ENCODE measurements around the gene CNST. TPM values are rescaled to one million over a fixed set of nuclear protein-coding genes. Genes with fewer than 3 reads are reported as not detected.
"Not testable (repeated sequence)": the region's sequence is repeated elsewhere in the genome, so short reads cannot be mapped to it uniquely, and the experiment has no call there.

CNST gene
- polyA plus RNA-seq, 1 donor: 16.1 TPM

DNA sequence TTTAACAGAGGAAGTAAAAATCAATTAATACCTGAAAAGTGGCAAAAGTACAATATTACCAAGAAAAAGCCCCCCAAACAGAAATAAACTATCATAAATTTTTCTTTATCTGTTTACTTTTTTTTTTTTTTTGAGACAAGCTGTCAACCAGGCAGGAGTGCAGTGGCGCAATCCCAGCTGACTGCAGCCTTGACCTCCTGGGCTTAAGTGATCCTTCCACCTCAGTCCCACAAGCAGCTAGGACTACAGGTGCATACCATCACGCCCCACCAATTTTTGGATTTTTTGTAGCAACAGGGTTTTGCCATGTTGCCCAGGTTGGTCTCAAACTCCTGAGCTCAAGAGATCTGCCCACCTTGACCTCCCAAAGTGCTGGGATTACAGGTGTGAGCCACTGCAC, 8.2 kb upstream of the CNST start:
- no peak overlapping the region for H3K4me3 ChIP-seq (ENCODE audit: low read length)
- H3K27ac ChIP-seq (ENCODE audit: low read length): no peak overlapping the region
- H3K27me3 ChIP-seq (ENCODE audit: control insufficient read depth, insufficient read depth, low read length): no peaks in the 10 kb centered on the region
- WGBS (ENCODE audit: insufficient coverage, low lambda C conversion rate): no CpG with 5 or more reads among the region's 2 CpGs
- H3K4me1 ChIP-seq (ENCODE audit: control insufficient read depth, insufficient read depth, low read length): no peaks in the 10 kb centered on the region
- H3K9me3 ChIP-seq (ENCODE audit: control insufficient read depth, low read depth, low read length): no peaks in the 10 kb centered on the region
- peaks cover 53% of the 10 kb centered on the region for H3K36me3 ChIP-seq (ENCODE audit: control insufficient read depth, insufficient read depth, low read length)
- no peak for DNase-seq

DNA sequence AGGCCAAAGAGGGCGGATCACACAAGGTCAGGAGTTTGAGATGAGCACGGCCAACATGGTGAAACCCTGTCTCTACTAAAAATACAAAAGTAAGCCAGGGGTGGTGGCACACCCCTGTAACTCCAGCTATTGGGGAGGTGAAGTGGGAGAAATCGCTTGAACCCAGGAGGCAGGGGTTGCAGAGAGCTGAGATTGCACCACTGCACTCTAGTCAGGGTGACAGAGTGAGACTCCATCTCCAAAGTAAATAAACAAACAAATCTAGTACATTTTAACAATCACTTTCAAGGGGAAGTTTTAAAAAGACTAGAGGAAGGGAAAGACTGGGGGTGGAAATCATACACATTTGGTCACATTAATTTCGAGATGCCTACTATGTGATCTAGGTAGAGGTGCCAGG, 6.9 kb upstream of the CNST start:
- Histone ChIP-seq H3K36me3 (ENCODE audit: control insufficient read depth, insufficient read depth, low read length) (peaks cover 43% of the 10 kb centered on the region), H3K4me1 (ENCODE audit: control insufficient read depth, insufficient read depth, low read length) (no peaks in the 10 kb centered on the region), H3K9me3 (ENCODE audit: control insufficient read depth, low read depth, low read length) (no peaks in the 10 kb centered on the region), H3K4me3 (ENCODE audit: low read length) (no peak overlapping the region), H3K27me3 (ENCODE audit: control insufficient read depth, insufficient read depth, low read length) (no peaks in the 10 kb centered on the region), H3K27ac (ENCODE audit: low read length) (no peak overlapping the region)
- WGBS (ENCODE audit: insufficient coverage, low lambda C conversion rate): 100% methylated on average over 1 of the region's 4 CpGs
- no peak for DNase-seq

- WGBS (ENCODE audit: insufficient coverage, low lambda C conversion rate): no CpG with 5 or more reads among the region's 10 CpGs
- H3K27me3 ChIP-seq (ENCODE audit: control insufficient read depth, insufficient read depth, low read length); H3K4me3 ChIP-seq (ENCODE audit: low read length); H3K4me1 ChIP-seq (ENCODE audit: control insufficient read depth, insufficient read depth, low read length); H3K9me3 ChIP-seq (ENCODE audit: control insufficient read depth, low read depth, low read length); H3K27ac ChIP-seq (ENCODE audit: low read length); DNase-seq: not testable (repeated sequence)
- H3K36me3 ChIP-seq (ENCODE audit: control insufficient read depth, insufficient read depth, low read length): peaks cover 34% of the 10 kb centered on the region
Observed at GRCh38 chr1:246560833-246561232, 5.4 kb upstream of the CNST start.

GRCh38 chr1:246564839-246565750, 1.2 kb upstream of the CNST start:
- Histone ChIP-seq H3K4me1 (ENCODE audit: control insufficient read depth, insufficient read depth, low read length) (peaks cover 2% of the 10 kb centered on the region), H3K27me3 (ENCODE audit: control insufficient read depth, insufficient read depth, low read length) (no peaks in the 10 kb centered on the region), H3K36me3 (ENCODE audit: control insufficient read depth, insufficient read depth, low read length) (peaks cover 6% of the 10 kb centered on the region), H3K4me3 (ENCODE audit: low read length) (peak overlapping the region; percentile 88), H3K27ac (ENCODE audit: low read length) (peak overlapping the region; percentile 51), H3K9me3 (ENCODE audit: control insufficient read depth, low read depth, low read length) (no peaks in the 10 kb centered on the region)
- WGBS (ENCODE audit: insufficient coverage, low lambda C conversion rate): 37% methylated on average over 2 of the region's 33 CpGs
- DNase-seq: no peak

DNA sequence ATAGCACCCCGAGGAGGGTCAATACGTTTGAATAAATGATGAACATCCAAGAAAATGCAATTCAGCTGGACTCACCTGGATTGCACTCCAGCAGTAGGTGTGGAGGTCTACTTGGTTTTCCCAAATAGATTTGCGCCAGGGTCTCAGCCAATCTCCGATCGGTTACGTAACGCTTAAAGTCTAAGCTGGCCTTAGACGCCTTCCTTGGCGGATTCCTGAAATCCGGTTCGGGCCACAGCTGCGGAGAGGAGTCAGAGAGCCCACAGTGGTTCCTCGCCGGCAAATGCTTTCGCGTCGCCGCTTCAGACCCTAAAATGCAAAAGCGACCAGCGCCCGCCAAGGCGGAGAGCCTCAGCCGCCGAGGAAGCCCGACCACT, 517 bp upstream of the CNST start:
- WGBS (ENCODE audit: insufficient coverage, low lambda C conversion rate): no CpG with 5 or more reads among the region's 25 CpGs
- peak in 1 of 2 donors; percentile 35 for DNase-seq
- Histone ChIP-seq H3K9me3 (ENCODE audit: control insufficient read depth, low read depth, low read length) (no peaks in the 10 kb centered on the region), H3K36me3 (ENCODE audit: control insufficient read depth, insufficient read depth, low read length) (peaks cover 2% of the 10 kb centered on the region), H3K27me3 (ENCODE audit: control insufficient read depth, insufficient read depth, low read length) (no peaks in the 10 kb centered on the region), H3K4me3 (ENCODE audit: low read length) (peak overlapping the region; percentile 88), H3K4me1 (ENCODE audit: control insufficient read depth, insufficient read depth, low read length) (peaks cover 2% of the 10 kb centered on the region), H3K27ac (ENCODE audit: low read length) (peak overlapping the region; percentile 51)

- peak in 1 of 2 donors; percentile 47 for DNase-seq
- no peaks in the 10 kb centered on the region for H3K36me3 ChIP-seq (ENCODE audit: control insufficient read depth, insufficient read depth, low read length)
- H3K9me3 ChIP-seq (ENCODE audit: control insufficient read depth, low read depth, low read length): no peaks in the 10 kb centered on the region
- H3K27me3 ChIP-seq (ENCODE audit: control insufficient read depth, insufficient read depth, low read length): no peaks in the 10 kb centered on the region
- WGBS (ENCODE audit: insufficient coverage, low lambda C conversion rate): 11% methylated on average over 3 of the region's 25 CpGs
- peaks cover 2% of the 10 kb centered on the region for H3K4me1 ChIP-seq (ENCODE audit: control insufficient read depth, insufficient read depth, low read length)
- peak overlapping the region; percentile 94 for H3K27ac ChIP-seq (ENCODE audit: low read length)
- H3K4me3 ChIP-seq (ENCODE audit: low read length): peak overlapping the region; percentile 88
Observed at GRCh38 chr1:246566813-246567645, 773 bp downstream of the CNST start.

DNA sequence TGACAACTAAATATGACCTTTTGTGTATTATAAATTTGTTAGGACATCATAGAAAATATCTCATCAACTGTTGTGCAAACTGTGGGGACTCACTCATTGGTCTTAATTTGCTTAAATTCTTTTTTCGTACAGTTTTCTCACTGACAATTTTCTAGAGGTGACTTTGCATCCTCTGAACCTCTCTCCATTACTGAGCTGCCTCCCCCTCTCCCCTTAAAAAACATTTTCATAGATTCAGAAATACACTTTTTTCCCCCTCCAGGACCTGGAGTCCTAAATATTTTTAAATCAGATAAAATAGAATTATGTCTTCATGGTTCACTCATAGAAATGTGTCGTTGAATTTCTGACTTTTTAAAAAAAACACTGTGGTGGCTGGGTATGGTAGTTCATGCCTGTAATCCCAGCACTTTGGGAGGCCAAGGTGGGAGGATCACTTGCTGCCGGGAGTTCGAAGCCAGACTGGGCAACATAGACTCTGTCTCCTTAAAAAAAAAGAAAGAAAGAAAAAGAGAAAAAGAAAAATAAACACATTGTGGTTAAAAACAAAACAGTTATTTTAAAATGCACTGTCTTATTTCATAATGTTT, 1.5 kb downstream of the CNST start:
- Histone ChIP-seq H3K4me1 (ENCODE audit: control insufficient read depth, insufficient read depth, low read length) (peaks cover 2% of the 10 kb centered on the region), H3K27me3 (ENCODE audit: control insufficient read depth, insufficient read depth, low read length) (no peaks in the 10 kb centered on the region), H3K27ac (ENCODE audit: low read length) (peak overlapping the region; percentile 94), H3K36me3 (ENCODE audit: control insufficient read depth, insufficient read depth, low read length) (no peaks in the 10 kb centered on the region), H3K4me3 (ENCODE audit: low read length) (peak overlapping the region; percentile 88), H3K9me3 (ENCODE audit: control insufficient read depth, low read depth, low read length) (no peaks in the 10 kb centered on the region)
- WGBS (ENCODE audit: insufficient coverage, low lambda C conversion rate): 50% methylated on average over 1 of the region's 4 CpGs
- DNase-seq: no peak

DNA sequence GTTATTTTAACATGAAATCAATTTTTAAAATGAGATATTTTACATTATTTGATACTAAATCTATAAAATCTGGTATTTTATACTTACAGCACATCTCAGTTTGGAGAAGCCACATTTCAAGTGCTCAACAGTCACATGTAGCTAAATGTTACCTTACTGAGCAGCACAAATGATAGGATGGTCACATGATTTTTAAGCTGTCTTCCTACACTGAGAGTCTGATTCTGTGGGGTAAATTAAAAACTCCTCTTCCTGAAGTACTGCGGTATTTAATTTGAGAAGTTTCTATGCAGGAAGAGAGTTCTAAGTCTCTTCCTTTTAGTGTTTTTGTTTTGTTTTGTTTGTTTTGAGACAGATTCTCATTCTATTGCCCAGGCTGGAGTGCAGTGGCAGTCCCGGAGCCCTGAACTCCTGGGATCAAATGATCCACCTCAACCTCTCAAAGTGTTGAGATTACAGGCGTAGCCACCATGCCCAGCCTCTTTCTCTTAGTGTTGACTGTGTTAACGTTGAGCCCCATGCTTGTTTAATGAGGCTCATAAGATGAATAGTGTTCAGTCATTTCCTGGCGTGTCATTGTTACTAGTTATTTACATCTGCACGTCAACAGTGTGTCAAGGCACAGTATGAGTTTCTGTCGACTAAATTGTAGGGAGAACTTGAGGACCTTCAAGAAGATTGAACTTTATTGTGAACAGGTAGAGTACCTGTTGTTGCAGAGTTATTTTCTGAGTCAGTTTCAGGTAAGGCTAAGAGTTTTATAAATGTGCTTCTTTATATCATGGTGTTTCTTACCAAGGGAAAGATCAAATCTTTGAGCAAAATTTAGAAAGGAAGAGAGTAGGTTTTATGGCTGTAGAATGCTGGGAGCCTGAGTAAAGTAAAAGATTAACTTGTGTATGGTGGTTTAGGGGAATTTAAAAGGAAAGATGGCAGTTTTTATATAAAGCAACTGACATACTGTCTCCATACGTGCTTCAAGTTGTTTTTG, 3.3 kb downstream of the CNST start:
- WGBS (ENCODE audit: insufficient coverage, low lambda C conversion rate): no CpG with 5 or more reads among the region's 8 CpGs
- DNase-seq: peak in 1 of 2 donors; percentile 34
- Histone ChIP-seq H3K27me3 (ENCODE audit: control insufficient read depth, insufficient read depth, low read length) (no peaks in the 10 kb centered on the region), H3K36me3 (ENCODE audit: control insufficient read depth, insufficient read depth, low read length) (no peaks in the 10 kb centered on the region), H3K4me1 (ENCODE audit: control insufficient read depth, insufficient read depth, low read length) (peaks cover 2% of the 10 kb centered on the region), H3K4me3 (ENCODE audit: low read length) (no peak overlapping the region), H3K9me3 (ENCODE audit: control insufficient read depth, low read depth, low read length) (no peaks in the 10 kb centered on the region), H3K27ac (ENCODE audit: low read length) (peak overlapping the region; percentile 4)

DNA sequence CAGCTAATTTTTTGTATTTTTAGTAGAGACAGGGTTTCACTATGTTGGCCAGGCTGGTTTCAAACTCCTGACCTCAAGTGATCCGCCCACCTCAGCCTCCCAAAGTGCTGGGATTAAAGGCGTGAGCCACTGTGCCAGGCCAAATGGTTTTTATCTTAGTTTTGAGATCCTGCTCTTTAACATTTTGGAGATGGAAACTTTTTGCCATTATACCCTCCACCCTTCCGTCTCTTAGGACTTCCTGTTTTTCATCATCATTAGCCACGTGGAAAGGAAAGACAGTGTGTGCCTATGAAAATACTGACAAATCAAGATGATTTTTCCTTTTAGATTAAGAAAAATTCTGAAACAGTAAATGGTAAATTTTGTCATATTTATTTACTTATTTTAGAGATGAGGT, 5.1 kb downstream of the CNST start:
- not testable (repeated sequence) for DNase-seq; H3K27ac ChIP-seq (ENCODE audit: low read length); H3K4me1 ChIP-seq (ENCODE audit: control insufficient read depth, insufficient read depth, low read length); H3K36me3 ChIP-seq (ENCODE audit: control insufficient read depth, insufficient read depth, low read length); H3K4me3 ChIP-seq (ENCODE audit: low read length); H3K27me3 ChIP-seq (ENCODE audit: control insufficient read depth, insufficient read depth, low read length); H3K9me3 ChIP-seq (ENCODE audit: control insufficient read depth, low read depth, low read length)
- 81% methylated on average over 2 of the region's 4 CpGs for WGBS (ENCODE audit: insufficient coverage, low lambda C conversion rate)
